Psoas muscle (tissue), 8 donors: ENCODE measurements around the gene IGFL4. TPM values are rescaled to one million over a fixed set of nuclear protein-coding genes. Genes with fewer than 3 reads are reported as not detected.
A peak's percentile ranks its signal among the peaks of the same experiment; 100 is the strongest.

ENCODE experiments used
- ATAC-seq, 4 donors: fragments of 200-7000 bp; cut with Tn5 transposase; one replicate each; pipeline ENCODE4 v1.9.1; 2020; ENCODE audit warnings: moderate library complexity in 3 of 4, mild to moderate bottlenecking in 2 of 4
- DNase-seq, 2 donors: peaks; one replicate each; pipeline ENCODE4 v3.0.0-alpha.2; 2020
- H3K27ac ChIP-seq: fragments of 200-600 bp; one replicate; pipeline ENCODE4 v1.8.0; 2022
- H3K27me3 ChIP-seq, 3 donors: fragments of 200-600 bp in 1 of 3; one replicate each; pipeline versions ENCODE4 v1.6.1 to v1.8.0; 2013 to 2022; ENCODE audit warnings: low read length in 2 of 3, mild to moderate bottlenecking in 2 of 3, moderate library complexity in 1 of 3; ENCODE audit not compliant: insufficient read depth in 3 of 3
- H3K36me3 ChIP-seq, 2 donors: fragments of 200-600 bp in 1 of 2; one replicate each; pipeline versions ENCODE4 v1.6.1 to v1.8.0; 2013 to 2022; ENCODE audit warnings: low read depth in 1 of 2, mild to moderate bottlenecking in 1 of 2, moderate library complexity in 1 of 2; ENCODE audit not compliant: insufficient read depth in 1 of 2
- H3K4me1 ChIP-seq: fragments of 200-600 bp; one replicate; pipeline ENCODE4 v1.8.0; 2022
- H3K4me3 ChIP-seq: fragments of 200-600 bp; one replicate; pipeline ENCODE4 v1.8.0; 2022; ENCODE audit warnings: mild to moderate bottlenecking
- H3K9me3 ChIP-seq: fragments of 200-600 bp; one replicate; pipeline ENCODE4 v1.8.0; 2022
- CTCF ChIP-seq: fragments of 200-600 bp; IDR thresholded peaks from one replicate; pipeline ENCODE4 v1.8.0; 2022; ENCODE audit warnings: antibody characterized with exemption
- WGBS, 3 donors: extraction: QIAGEN DNeasy Blood & Tissue Kit; methylation state at CpG; one replicate each; pipeline versions ENCODE4 v1.1.6 to v1.1.7; 2013; 5-methylcytosine and 5-hydroxymethylcytosine counted together
- intact Hi-C, 2 donors: fragments of 100-400 bp; cut with DNase I; formaldehyde crosslinking; loops; one replicate each; pipeline versions ENCODE4 v1.11.0 to v1.14.2; 2022
- polyA plus RNA-seq, 3 donors: library from polyadenylated mRNA; stranded (reverse); fragments of 200-250 nt; gene quantifications; one replicate each; pipeline ENCODE4 v1.2.3, GENCODE V29; 2013
- total RNA-seq, 4 donors: library from RNA; stranded (reverse); fragmentation: NEBNext Ultra II Directional in 2 of 4; extraction: Animal tissue kit (Norgen Biotek cat#: 25700) in 2 of 4; gene quantifications; one replicate each; pipeline versions ENCODE4 v1.2.1 to v1.2.4, GENCODE V29; 2021 to 2023
- donor health status: healthy with polysubstance abuse.
- donor health status: DM: no; HTN: no; CAD: no; lungs with moderate emphysema.
- donor health status: Bipolar disorder and iron deficiency.
- donor health status: healthy.
- donor health status: DM: yes; HTN: yes; CAD: no.
- donor health status: DM: no; HTN: no; CAD: no.
- donor health status: DM: no; HTN: no; CAD: no.
- donor health status: DM: yes; HTN: yes; CAD: no.

The IGFL4 gene
- total and polyA plus RNA-seq, 7 donors = not detected

- WGBS, 3 donors = 52 to 61% (median 56%) methylated on average over 12 of the region's 12 CpGs
- no peak for ATAC-seq
These were observed 9.8 kb downstream of the IGFL4 start for GRCh38 chr19:46030812-46031550.

GRCh38 chr19:46025835-46026234 lies 15.0 kb downstream of the IGFL4 start:
- WGBS, 3 donors = 57 to 76% (median 60%) methylated on average over 3 of the region's 3 CpGs
- H3K9me3 ChIP-seq = no peaks in the 10 kb centered on the region
- DNase-seq (no peak), ATAC-seq (no peak)
- TF ChIP-seq CTCF = no peak
- no peaks in the 10 kb centered on the region for H3K36me3 ChIP-seq
- H3K27ac ChIP-seq = no peak overlapping the region
- no peak overlapping the region for H3K4me3 ChIP-seq
- H3K27me3 ChIP-seq = peaks cover 0 to 49% (median 4%) of the 10 kb centered on the region in 3 donors
- intact Hi-C loops = loop anchor here (2.0 to 5.0 kb wide), 2 partner anchors 239 to 461 kb away; no protein-coding TSS in a partner anchor
- H3K4me1 ChIP-seq = no peaks in the 10 kb centered on the region

More at GRCh38 chr19:46030812-46031550, 9.8 kb downstream of the IGFL4 start:
- no peak for TF ChIP-seq CTCF
- Histone ChIP-seq H3K27me3 (peaks cover 0 to 15% (median 2%) of the 10 kb centered on the region in 3 donors), H3K27ac (no peak overlapping the region), H3K4me1 (no peaks in the 10 kb centered on the region), H3K36me3 (no peaks in the 10 kb centered on the region), H3K4me3 (no peak overlapping the region), H3K9me3 (no peaks in the 10 kb centered on the region)
- intact Hi-C loops = no loop called here
- no peak for DNase-seq

GRCh38 chr19:46023311-46023779 lies 17.5 kb downstream of the IGFL4 start:
- Histone ChIP-seq H3K4me1 (no peaks in the 10 kb centered on the region), H3K36me3 (no peaks in the 10 kb centered on the region), H3K9me3 (no peaks in the 10 kb centered on the region), H3K27ac (no peak overlapping the region), H3K27me3 (peaks cover 0 to 49% (median 5%) of the 10 kb centered on the region in 3 donors), H3K4me3 (no peak overlapping the region)
- 53 to 68% (median 63%) methylated on average over 11 of the region's 11 CpGs for WGBS, 3 donors
- ATAC-seq = no peak
- DNase-seq = no peak
- intact Hi-C loops = no loop called here
- no peak for TF ChIP-seq CTCF

- intact Hi-C loops = no loop called here
- H3K9me3 ChIP-seq = no peaks in the 10 kb centered on the region
- no peak for DNase-seq
- peak in 3 of 4 donors; percentile 7 to 23 (median 21) for ATAC-seq
- H3K27me3 ChIP-seq = peaks cover 0 to 49% (median 5%) of the 10 kb centered on the region in 3 donors
- H3K4me1 ChIP-seq = no peaks in the 10 kb centered on the region
- H3K4me3 ChIP-seq = no peak within 1 kb of the TSS
- no peaks in the 10 kb centered on the region for H3K36me3 ChIP-seq
- 14 to 27% (median 20%) methylated on average over 40 to 47 of the region's 47 CpGs for WGBS, 3 donors
- H3K27ac ChIP-seq = no peak within 1 kb of the TSS
- TF ChIP-seq CTCF = no peak
These were observed 18.1 kb downstream of the IGFL4 start, which contains the start of gene PGLYRP1 for GRCh38 chr19:46022431-46023310. PGLYRP1 (minus strand) TSS chr19:46023053; CDS start chr19:46023021, 32 bp downstream.
